ENCODE data around the gene NEUROD2.

The NEUROD2 gene

GRCh38 chr17:39607851-39608130 lies at the start of gene NEUROD2:
TSS of gene NEUROD2 (minus strand) at chr17:39607920. CDS start at chr17:39606599, 1,321 bp downstream.
- DNase-seq, result no peak

GRCh38 chr17:39655105-39655504 lies 47.4 kb upstream of the NEUROD2 start:
- no peak for DNase-seq

GRCh38 chr17:39653662-39654331 lies 46.1 kb upstream of the NEUROD2 start:
- peak; percentile 91 for DNase-seq

- DNase-seq, result no peak
Measured at GRCh38 chr17:39653316-39653661, 45.6 kb upstream of the NEUROD2 start.

- DNase-seq, result no peak
Measured at GRCh38 chr17:39652587-39653315, 45.0 kb upstream of the NEUROD2 start.

- no peak for DNase-seq
Measured at GRCh38 chr17:39651923-39652586, 44.3 kb upstream of the NEUROD2 start.

- DNase-seq, result no peak
Measured at GRCh38 chr17:39650121-39650579, 42.4 kb upstream of the NEUROD2 start.

GRCh38 chr17:39648616-39649366 lies 41.1 kb upstream of the NEUROD2 start:
- DNase-seq, result no peak

GRCh38 chr17:39647256-39647655 lies 39.5 kb upstream of the NEUROD2 start:
- DNase-seq, result no peak

- no peak for DNase-seq
Measured at GRCh38 chr17:39643271-39643670, 35.6 kb upstream of the NEUROD2 start.

GRCh38 chr17:39642291-39643074 lies 34.8 kb upstream of the NEUROD2 start:
- no peak for DNase-seq

- DNase-seq, result no peak
Measured at GRCh38 chr17:39641883-39642282, 34.2 kb upstream of the NEUROD2 start.

GRCh38 chr17:39641097-39641496 lies 33.4 kb upstream of the NEUROD2 start:
- DNase-seq, result no peak

- DNase-seq, result no peak
Measured at GRCh38 chr17:39640591-39641031, 32.9 kb upstream of the NEUROD2 start.

- no peak for DNase-seq
Measured at GRCh38 chr17:39639566-39640458, 32.1 kb upstream of the NEUROD2 start.

GRCh38 chr17:39639043-39639442 lies 31.3 kb upstream of the NEUROD2 start:
- DNase-seq, result no peak

- no peak for DNase-seq
Measured at GRCh38 chr17:39638317-39638716, 30.6 kb upstream of the NEUROD2 start.

- DNase-seq, result peak; percentile 94
Measured at GRCh38 chr17:39636927-39637736, 29.4 kb upstream of the NEUROD2 start, which contains the start of gene STARD3. TSS of gene STARD3 (plus strand) at chr17:39637144. CDS start at chr17:39653532, 16,388 bp downstream.

GRCh38 chr17:39636587-39636926 lies 28.8 kb upstream of the NEUROD2 start:
- DNase-seq, result peak; percentile 13

GRCh38 chr17:39635614-39636176 lies 28.0 kb upstream of the NEUROD2 start:
- DNase-seq, result peak; percentile 15
